Measurements from ENCODE around the gene FOXO6.

Gene FOXO6

GRCh38 chr1:41383094-41383852 lies 22.0 kb downstream of the FOXO6 start:
- DNase-seq (ENCODE audit: low read depth) = peak; percentile 20

- DNase-seq (ENCODE audit: low read depth) = no peak
Observed at GRCh38 chr1:41384579-41384978, 23.3 kb downstream of the FOXO6 start.

GRCh38 chr1:41385398-41386195 lies 24.4 kb downstream of the FOXO6 start:
- DNase-seq (ENCODE audit: low read depth) = no peak

DNA sequence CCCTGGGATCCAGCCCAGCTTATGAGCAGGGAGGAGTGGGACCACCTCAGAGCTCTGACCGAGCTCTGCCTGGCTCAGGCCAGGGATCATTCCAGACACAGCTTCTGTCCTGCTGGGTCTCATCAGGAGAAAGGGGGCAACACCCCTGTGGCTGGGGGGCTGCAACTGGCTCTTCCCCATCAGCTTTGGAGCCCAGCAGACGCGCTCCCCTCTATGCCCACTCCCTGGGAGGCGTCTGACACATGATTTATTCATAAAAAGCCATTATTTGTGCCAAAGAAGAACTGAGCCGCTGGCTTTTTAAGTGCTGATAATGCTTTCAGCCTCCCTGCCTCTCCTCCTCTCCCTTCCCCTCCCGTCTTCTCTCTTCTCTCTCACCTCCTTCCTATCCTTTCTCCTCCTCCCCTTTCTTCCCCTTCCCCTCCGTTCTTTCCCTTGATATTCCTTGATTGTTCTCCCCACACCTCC lies 25.0 kb downstream of the FOXO6 start:
- no peak for DNase-seq (ENCODE audit: low read depth)

DNA sequence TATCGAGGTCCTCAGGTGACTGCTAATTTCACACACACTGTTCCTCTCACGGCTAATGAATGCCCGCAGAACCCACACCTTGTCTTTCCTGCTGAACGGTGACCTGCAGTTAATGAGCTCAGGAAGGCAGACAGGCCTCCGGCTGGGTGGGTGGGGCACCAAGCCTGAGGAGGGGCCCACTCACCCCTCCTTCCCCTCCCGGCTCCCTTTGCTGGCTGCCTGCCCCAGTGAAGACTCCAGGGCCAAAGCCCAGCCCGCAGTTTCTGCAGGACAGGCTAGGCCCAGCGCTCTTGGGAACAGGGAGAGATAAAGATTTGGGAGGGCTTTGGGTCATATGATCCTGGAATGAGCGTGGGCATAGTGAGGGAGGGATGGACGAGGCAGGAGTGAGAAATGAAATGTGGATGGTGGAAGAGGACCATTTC lies 26.4 kb downstream of the FOXO6 start:
- DNase-seq (ENCODE audit: low read depth) = no peak

DNA sequence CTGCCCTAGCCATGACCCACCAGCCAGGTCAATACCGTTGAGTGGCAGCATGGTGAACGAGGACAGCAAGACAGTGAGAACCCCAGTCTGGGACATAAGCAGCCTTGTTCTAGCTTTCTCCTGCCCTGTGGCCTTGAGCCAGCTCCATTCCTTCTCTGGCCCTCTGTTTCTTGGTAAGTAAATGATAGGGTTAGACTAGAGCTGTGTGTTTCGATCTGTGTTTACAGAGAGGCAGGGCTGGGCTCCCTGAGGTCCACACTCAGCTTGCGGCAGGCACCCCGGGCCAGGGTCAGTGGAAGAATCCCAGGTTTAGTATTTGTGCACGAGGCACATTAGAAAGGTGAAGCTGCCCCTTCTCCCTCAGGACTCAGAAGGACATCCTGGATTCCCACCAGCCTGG lies 27.3 kb downstream of the FOXO6 start:
- DNase-seq (ENCODE audit: low read depth) = no peak

GRCh38 chr1:41389009-41389408 lies 27.8 kb downstream of the FOXO6 start:
- no peak for DNase-seq (ENCODE audit: low read depth)

DNA sequence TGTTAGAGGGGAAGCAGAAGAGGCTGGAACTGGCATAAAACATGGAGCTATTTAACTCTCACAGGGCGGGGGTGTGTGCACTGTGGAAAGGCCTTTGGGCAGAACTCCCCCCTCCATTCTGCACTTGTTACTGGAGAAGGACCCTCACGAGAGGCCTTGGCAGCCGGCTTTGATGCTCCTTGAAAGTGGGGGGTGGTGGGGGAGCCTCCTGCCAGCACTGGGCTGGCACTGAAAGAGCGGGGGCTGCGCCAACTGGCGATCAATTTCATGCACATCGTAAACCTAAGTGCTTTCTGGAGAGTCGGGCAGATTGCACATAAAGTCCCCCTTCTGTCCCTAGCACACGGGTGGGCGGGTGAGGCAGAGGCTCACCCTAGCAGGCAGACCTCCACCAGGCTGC lies 28.9 kb downstream of the FOXO6 start:
- no peak for DNase-seq (ENCODE audit: low read depth)

DNA sequence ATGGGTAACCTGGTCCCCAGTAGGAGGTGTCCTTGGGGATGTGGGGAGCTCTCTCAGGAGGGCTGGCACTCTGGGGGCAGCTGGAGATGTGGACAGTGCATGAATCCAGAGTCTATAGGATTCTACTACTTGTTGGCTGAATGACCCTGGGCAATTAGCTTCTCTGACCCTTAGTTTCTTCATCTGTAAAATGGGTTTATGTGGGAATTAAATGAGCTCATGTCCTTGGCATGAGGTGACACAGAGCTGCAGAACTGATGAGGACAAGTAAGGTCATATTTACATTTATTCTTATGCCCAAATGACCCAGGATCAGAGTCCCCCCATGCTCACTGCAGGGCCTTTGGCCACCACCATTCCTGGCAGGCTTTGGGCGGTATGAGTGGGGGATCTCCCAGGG lies 29.3 kb downstream of the FOXO6 start:
- no peak for DNase-seq (ENCODE audit: low read depth)

- DNase-seq (ENCODE audit: low read depth) = no peak
Observed at GRCh38 chr1:41391834-41392527, 30.7 kb downstream of the FOXO6 start.

GRCh38 chr1:41392528-41392924 lies 31.3 kb downstream of the FOXO6 start:
- no peak for DNase-seq (ENCODE audit: low read depth)

- no peak for DNase-seq (ENCODE audit: low read depth)
Observed at GRCh38 chr1:41393716-41394368, 32.6 kb downstream of the FOXO6 start.

GRCh38 chr1:41394369-41394744 lies 33.1 kb downstream of the FOXO6 start:
- DNase-seq (ENCODE audit: low read depth) = no peak

GRCh38 chr1:41394959-41395956 lies 34.0 kb downstream of the FOXO6 start:
- DNase-seq (ENCODE audit: low read depth) = no peak

GRCh38 chr1:41396084-41396483 lies 34.9 kb downstream of the FOXO6 start:
- DNase-seq (ENCODE audit: low read depth) = no peak

GRCh38 chr1:41397020-41397419 lies 35.8 kb downstream of the FOXO6 start:
- DNase-seq (ENCODE audit: low read depth) = no peak

DNA sequence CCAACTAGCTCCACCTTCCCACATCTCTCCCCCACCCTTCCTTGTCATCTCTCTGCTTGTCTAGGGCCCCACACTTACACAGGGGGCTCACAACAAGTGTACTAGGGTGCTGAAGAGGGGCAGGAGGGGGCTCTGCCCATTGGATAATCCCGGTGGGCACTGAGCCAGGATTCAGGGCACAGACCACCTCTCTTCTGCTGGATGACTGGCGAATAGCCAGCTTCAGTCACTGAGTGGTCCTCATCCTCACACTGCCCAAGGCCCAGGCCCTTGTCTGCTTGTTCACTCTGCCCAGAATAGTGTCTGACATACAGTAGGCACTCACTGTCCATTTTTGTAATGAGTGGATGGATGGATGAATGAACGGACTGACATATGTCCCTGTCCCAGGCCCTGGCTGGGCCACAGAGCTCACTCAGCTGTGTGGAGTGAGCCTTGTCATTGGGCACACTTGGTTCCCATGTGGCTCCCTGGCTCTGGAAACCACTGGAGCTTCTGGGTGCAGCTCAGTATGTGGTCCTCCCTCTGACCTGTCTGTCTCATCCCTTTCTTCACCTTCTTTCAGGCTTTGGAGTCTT lies 36.6 kb downstream of the FOXO6 start:
- no peak for DNase-seq (ENCODE audit: low read depth)

DNA sequence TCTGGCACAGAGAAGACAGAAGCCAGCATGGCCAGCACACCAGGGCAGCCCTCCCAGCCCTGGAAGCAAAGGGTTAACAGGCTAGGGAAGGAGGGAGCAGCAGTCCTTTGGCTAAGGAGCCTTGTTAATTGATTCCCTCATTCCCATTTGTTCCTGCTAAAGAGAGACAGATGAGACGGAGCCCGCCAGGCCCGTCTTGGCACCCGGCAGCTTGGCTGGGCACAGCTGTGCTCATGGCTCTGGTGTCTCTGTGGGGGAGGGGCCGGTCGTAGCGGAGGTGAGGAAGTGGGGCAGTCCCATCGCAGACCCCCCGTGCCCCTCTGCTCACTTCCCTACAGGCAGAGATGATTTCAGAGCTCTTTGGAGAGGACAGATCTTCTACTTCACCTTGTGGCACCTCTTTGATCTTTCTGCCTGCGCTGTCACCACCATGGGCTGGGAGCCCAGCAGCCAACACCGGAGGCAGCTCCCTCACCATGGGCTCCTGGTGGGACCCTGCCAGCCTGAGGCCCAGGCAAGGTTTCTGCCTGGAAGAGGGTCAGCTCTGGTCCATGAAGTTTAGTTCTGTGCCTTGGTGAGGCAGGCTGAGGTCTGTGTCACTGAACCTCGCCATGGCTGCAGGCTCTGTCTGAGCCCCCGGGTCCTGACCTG lies 38.0 kb downstream of the FOXO6 start:
- no peak for DNase-seq (ENCODE audit: low read depth)

GRCh38 chr1:41400225-41400624 lies 39.0 kb downstream of the FOXO6 start:
- no peak for DNase-seq (ENCODE audit: low read depth)

DNA sequence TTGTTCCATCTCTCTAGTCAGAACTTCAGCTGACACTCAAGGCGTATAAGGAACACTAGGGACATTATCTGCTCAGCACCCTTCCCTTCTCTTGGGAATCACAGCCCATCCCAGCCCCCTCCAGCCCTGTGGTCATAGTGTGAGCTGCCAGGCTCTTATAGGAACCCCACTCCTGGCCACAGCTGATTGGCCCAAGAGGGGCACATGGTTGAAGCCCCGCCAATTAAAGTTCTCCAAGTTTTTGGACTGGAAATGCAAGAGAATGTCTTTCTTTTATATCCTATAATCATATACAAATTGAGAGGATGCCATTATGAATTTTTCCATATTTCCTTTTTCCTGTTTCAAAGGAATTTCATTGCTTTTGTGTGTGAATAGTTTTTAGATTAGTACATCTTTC lies 40.7 kb downstream of the FOXO6 start:
- DNase-seq (ENCODE audit: low read depth) = no peak

Measured in activated T-helper 9 cell treated with anti-CD3 and anti-CD28 coated beads, Interleukin-2, amount 50 U/mL, for 16 hours (primary cell).